ENCODE data around the gene ABLIM2.

ABLIM2 gene

DNA sequence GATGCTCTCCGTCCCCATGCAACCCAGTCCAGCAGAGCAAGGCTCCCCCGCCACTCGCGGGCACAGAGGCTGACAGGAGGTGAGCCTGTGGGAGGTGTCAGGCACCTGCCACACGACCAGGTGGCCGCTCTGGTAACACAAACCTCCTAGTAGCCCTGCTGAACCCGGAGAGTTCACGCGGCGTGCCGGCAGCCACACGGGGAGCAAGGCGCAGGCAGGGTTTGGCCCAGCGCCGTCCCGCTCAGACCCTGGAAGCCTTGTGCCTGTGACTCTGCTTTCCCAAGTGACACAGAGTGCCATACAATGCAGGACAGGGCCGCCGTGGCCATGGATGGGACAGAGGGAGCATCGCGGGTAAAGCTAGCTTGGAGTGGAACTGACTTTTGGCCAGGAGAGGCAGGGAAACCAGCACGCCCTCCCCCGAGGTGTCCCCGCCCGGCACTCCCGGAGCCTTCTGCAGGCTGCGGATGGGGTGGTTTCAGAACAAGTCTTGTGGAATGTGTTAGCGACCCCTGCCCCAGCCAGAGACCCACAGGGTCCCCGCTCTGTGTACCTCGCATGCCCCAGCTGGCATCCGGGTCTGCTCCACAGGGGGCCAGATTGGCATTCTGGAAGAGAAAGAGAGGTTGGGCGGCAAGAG lies 174.2 kb downstream of the ABLIM2 start:
- no peak for DNase-seq (ENCODE audit: low read depth, low spot score)

DNA sequence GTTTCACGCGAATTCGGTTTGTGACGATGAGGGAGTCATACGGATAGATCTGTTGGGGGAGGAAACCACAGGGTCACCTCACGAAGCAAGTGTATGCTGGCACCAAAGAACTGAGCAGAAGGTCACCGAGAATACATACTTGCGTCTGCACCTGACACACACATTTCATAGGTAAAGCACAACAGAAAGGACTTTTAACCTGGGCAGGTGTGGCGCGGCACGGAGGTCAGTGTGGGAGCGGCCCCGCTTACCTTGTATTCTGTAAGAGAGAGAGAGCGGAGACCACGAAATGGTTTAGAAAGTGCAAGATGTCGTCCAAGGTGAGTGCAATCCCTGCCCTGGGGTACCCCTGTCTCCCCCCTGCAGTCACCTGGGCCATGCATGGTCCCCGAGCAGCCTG lies 175.3 kb downstream of the ABLIM2 start:
- no peak for DNase-seq (ENCODE audit: low read depth, low spot score)

- no peak for DNase-seq (ENCODE audit: low read depth, low spot score)
These were observed 176.7 kb downstream of the ABLIM2 start for GRCh38 chr4:7981738-7982394.

DNA sequence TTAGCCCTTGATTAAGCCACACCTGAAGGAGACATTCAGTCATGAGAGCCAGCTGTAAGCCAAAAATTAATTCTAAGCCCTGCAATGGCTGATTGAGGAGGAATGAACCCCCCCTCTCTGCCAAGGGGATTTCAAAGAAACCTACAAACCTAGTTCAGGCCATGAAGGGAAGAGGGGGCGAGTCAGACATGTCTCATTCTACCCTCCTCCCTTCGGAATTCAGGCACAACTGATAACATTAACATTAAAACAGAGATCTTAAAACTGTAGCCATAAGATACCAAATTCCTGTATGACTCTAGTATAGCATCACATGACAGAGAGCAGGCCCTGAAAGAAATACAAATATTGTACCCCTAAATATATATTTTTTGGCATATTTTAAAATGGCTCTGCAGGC lies 178.6 kb downstream of the ABLIM2 start:
- DNase-seq (ENCODE audit: low read depth, low spot score), result no peak

DNA sequence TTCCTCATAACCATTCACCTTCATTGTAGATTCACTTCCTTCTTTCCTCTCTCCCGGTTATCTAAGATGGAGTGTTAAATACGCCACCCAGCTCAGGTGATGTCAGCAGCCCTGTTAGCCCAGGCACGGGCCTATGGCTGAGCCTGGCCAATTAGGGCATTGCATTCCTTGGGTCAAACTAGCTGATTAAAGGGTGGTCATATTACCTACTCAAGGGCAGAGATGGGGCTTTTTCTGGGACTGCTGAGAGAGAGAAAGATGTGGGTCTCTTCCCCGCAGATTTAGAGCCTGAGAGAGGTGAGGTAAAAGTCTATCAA lies 179.0 kb downstream of the ABLIM2 start:
- no peak for DNase-seq (ENCODE audit: low read depth, low spot score)

GRCh38 chr4:7978907-7979651 lies 179.5 kb downstream of the ABLIM2 start:
- DNase-seq (ENCODE audit: low read depth, low spot score), result no peak

- no peak for DNase-seq (ENCODE audit: low read depth, low spot score)
These were observed 180.1 kb downstream of the ABLIM2 start for GRCh38 chr4:7978489-7978888.

DNA sequence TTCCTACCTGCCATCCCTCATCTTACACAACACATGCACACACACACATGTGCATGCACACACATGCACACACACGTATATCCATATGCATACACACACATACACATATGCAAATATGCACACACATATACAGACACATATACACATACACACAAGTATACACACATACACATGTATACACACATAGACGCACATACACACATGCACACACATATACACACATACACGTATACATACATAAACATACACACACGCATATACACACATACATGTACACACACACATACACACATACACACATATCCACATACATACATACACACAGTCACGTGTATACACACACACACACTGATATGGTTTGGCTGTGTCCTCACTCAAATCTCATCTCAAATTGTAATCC lies 182.0 kb downstream of the ABLIM2 start:
- DNase-seq (ENCODE audit: low read depth, low spot score), result no peak

DNA sequence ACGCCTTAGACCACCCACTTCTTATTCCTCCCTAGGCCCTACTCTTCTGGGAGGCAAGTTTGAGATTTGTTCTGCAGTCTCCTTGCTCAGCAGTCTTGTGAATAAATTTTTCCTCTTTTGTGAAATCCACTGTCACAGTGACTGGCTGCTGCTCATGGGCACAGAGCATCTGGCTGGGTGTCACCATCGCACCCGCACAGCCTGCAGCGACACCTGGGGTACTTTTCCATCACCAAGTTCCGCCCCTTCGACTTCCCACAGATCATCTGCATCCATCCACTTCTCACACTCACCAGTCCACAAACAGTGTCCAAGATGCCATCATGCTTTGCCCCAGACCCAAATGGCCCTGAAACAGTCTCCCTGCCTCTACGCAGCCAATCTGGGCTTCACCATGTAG lies 182.6 kb downstream of the ABLIM2 start:
- no peak for DNase-seq (ENCODE audit: low read depth, low spot score)

DNA sequence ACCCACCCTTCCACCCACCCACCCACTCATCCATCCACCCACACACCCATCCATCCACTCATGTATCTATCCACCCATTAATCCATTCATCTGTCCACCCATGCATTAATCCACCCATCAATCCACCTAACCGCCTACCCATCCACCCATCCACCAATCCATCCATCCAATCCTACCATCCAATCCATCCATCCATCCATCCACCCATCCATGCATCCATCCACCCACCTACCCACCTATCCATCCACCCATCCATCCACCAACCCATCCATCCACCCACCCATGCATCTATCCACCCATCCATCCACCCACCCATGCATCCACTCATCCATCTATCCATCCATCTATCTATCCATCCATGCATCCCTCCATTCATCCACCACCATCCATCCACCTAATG lies 184.2 kb downstream of the ABLIM2 start:
- no peak for DNase-seq (ENCODE audit: low read depth, low spot score)

DNA sequence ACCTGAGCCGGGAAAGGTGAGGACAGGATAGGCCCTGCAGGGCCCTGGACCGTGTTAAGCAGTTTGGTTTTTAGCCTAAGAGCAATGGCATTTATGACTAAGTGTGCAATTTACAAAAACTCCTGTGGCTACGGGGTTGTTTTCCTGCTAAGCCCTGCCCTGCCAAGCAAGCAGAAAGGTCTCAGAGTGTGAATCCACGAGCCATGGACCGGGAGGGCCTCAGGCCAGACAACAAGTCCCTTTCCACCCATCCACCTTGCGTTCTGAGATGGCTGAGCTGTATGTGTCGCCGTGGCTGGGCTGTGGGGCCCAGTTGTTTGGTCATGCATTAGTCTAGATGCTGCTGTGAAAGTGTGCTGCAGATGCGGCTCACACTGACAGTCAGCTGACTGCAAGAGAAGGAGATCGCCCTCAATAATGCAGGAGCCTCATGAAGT lies 185.1 kb downstream of the ABLIM2 start:
- no peak for DNase-seq (ENCODE audit: low read depth, low spot score)

DNA sequence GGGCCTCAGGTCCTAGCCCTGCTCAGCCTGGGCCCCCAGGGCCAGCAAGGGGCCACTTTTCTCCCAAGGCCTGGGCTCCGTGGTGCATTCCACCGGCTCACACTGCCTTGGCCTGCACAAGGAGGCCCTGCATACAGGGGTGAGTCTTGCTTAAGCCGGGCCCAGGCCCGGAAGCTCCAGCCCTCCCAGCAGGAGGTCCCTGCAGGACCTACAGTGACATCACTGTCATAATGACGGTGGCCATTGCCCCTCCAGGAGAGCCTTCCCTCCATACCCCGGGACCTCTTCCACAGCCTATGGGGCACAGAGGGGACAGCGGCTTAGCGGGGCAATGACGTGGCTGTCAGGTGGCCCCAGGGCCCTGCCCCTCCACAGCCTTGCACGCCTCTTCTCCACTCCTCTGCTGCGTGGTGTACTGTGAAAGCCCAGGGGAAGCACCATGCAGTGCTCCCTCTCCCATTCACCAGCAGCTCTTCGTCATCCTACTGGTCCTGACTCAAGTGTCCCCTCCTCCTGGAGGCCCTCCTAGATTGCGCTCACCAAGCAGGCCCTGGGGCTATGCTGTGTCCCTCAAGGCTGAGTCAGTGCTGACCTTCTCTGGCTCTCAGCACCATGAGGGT lies 186.6 kb downstream of the ABLIM2 start:
- no peak for DNase-seq (ENCODE audit: low read depth, low spot score)

DNA sequence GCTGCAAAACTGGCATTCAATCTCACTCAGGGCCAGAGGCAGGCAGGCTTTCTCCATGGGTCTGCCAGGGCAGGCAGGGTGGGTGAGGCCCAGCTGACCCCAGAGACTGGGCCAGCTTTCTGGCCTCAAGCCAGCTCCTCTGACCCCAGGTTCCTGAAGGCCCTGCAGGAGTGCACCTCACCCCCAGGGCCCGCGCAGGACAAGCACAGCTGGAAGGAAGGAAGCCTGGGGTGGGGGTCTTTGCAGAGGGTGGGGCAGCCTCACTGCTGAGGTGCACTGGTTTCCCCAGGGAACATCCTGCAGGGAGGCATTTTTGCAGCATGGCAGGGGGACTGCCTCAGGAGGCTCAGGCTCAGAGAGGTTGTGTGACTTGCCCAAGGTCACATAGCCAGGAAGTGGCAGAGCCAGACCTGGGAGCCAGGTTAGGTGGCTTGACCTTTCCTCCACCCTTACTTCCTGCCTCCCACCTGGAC lies 187.4 kb downstream of the ABLIM2 start:
- DNase-seq (ENCODE audit: low read depth, low spot score), result no peak

DNA sequence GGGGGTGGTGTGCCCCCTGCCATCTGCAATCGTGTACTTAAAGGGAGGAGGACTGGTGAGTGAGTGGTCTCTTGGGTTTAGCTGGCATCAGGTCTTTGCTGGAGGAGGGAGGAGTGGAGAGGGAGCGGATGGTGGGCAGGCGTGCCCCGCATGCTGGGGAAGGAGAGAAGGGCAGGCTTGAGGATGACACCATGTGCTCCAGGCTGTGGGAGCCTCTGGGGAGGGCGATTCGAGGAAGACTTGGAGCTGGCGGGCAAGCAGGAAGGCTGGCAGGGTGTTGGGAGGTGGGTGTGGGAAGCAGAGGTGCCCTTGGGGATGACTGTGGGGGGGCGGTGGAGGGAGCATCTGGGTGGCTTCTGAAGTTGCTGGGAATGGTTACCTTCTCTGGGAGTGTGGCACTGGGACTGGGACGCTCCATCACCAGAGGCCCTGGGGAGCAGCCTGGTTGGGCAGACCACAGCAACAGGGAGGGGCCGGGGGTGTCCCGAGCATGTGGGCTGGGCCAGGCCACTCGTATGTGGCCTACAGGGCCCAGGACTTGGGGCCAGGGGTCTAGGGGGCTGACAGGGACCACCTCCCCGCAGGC lies 188.2 kb downstream of the ABLIM2 start:
- no peak for DNase-seq (ENCODE audit: low read depth, low spot score)

GRCh38 chr4:7968262-7968896 lies 190.2 kb downstream of the ABLIM2 start:
- DNase-seq (ENCODE audit: low read depth, low spot score), result no peak

GRCh38 chr4:7967501-7968261 lies 190.9 kb downstream of the ABLIM2 start:
- DNase-seq (ENCODE audit: low read depth, low spot score), result no peak

GRCh38 chr4:7967063-7967440 lies 191.6 kb downstream of the ABLIM2 start:
- no peak for DNase-seq (ENCODE audit: low read depth, low spot score)

DNA sequence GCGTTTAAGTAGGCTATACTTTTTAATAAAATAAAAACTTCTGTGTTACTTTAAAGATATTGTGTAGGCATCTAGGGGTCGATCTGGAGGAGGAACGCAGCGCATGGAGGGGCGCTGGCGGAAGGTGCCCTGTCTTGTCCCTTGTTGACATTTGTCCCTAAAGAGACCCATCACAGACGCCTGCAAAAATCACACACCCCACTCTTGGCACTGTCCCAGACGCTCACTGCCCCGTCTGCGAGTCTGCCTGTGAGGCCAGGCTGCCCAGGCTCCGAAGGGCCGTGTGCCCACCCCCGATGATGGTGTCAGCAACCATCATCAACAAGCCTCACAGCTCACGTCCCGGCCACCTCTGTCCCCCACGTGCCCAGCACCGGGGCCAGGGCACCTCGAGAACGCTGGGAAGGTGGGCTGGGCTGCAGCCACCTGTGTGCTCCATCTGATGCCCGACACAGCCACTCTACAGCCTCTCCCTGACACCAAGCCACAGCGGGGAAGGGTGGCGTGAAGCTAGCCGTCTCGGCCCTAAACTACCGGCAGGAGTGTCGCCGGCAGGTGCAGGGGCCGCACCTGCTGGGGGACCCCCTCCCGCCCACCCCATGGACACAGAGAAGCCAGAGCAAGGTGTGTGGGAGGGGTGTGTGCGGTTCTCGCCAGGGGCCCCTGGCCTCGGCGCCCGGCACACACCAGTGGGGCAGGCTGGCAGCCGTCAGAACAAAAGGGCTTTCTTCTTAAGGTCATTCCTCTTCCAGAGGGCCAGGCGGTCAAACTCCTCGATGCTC lies 192.1 kb downstream of the ABLIM2 start:
- no peak for DNase-seq (ENCODE audit: low read depth, low spot score)

DNA sequence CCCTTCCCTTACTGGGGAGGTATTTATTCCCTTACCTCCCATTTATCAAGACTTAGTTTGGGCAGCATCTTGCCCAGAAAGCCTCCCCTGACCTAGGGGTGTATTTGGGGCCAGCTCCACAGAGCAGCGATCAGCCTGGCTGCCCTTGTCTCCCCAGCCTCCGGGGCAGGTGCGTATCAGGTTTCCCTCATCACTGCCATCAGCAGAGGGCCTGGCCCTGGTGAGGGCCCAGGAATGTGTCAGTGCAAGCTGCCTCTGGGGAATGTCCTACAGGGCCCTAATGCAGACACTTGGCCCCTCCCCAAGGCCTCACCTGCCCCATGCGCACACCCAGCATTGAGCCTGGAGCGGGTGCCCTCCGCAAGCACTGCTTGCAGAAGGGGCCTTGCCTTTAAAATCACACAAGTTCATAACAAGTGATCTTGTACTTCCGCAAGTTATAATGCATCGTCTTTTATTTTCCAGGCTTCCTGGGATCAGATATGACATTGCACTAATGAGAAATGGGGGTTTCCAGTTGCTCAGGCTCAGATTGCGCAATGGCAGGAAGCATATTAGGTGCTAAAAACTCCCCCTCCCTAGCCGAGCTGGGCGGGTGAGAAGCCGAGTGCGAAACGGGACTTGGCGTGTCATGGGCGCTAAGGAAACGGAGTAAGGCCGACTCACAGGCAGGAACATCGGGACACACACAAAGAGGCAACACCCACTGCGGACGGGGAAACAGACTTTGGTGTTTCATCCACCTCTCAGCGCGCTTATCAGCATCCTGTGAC lies 193.5 kb downstream of the ABLIM2 start:
- no peak for DNase-seq (ENCODE audit: low read depth, low spot score)
